ENCODE data around the gene STON2.

Gene STON2

GRCh38 chr14:81401420-81402122, 1.4 kb upstream of the STON2 start:
- Histone ChIP-seq H3K9me3 (ENCODE audit: insufficient read depth, low read length) (peaks cover 7% of the 10 kb centered on the region; the same call in 1 of the 2 replicates), H3K9ac (ENCODE audit: insufficient read length, low read depth) (no peak overlapping the region), H3K4me1 (ENCODE audit: insufficient read depth, insufficient read length) (peaks cover 4% of the 10 kb centered on the region), H3K4me3 (ENCODE audit: insufficient read length, low read depth) (no peak overlapping the region), H3K36me3 (ENCODE audit: insufficient read depth, insufficient read length, low read length) (peaks cover 5% of the 10 kb centered on the region), H3K27me3 (ENCODE audit: insufficient read depth, insufficient read length) (no peaks in the 10 kb centered on the region)
- TF ChIP-seq SUZ12 (IDR thresholded peaks at IDR 0.05; ENCODE audit: extremely low read depth, insufficient read depth, insufficient read length) (no peak), YY1 (IDR thresholded peaks at IDR 0.05; ENCODE audit: insufficient read depth, insufficient read length) (no peak), ZNF274 (IDR thresholded peaks at IDR 0.05; ENCODE audit: low read depth, low read length) (no peak)
- DNase-seq (ENCODE audit: low read depth, low spot score), result no peak

GRCh38 chr14:81400852-81401251, 728 bp upstream of the STON2 start:
- H3K27me3 ChIP-seq (ENCODE audit: insufficient read depth, insufficient read length), result no peaks in the 10 kb centered on the region
- peaks cover 10% of the 10 kb centered on the region; the same call in 1 of the 2 replicates for H3K9me3 ChIP-seq (ENCODE audit: insufficient read depth, low read length)
- H3K4me3 ChIP-seq (ENCODE audit: insufficient read length, low read depth), result no peak overlapping the region
- H3K9ac ChIP-seq (ENCODE audit: insufficient read length, low read depth), result no peak overlapping the region
- peaks cover 7% of the 10 kb centered on the region for H3K36me3 ChIP-seq (ENCODE audit: insufficient read depth, insufficient read length, low read length)
- TF ChIP-seq ZNF274 (IDR thresholded peaks at IDR 0.05; ENCODE audit: low read depth, low read length), result no peak
- no peak for TF ChIP-seq YY1 (IDR thresholded peaks at IDR 0.05; ENCODE audit: insufficient read depth, insufficient read length)
- TF ChIP-seq SUZ12 (IDR thresholded peaks at IDR 0.05; ENCODE audit: extremely low read depth, insufficient read depth, insufficient read length), result no peak
- no peak for DNase-seq (ENCODE audit: low read depth, low spot score)
- peaks cover 4% of the 10 kb centered on the region for H3K4me1 ChIP-seq (ENCODE audit: insufficient read depth, insufficient read length)

GRCh38 chr14:81398196-81398891, 1.8 kb downstream of the STON2 start:
- Histone ChIP-seq H3K9ac (ENCODE audit: insufficient read length, low read depth) (no peak overlapping the region), H3K36me3 (ENCODE audit: insufficient read depth, insufficient read length, low read length) (peaks cover 14% of the 10 kb centered on the region)
- TF ChIP-seq ZNF274 (IDR thresholded peaks at IDR 0.05; ENCODE audit: low read depth, low read length) (no peak), SUZ12 (IDR thresholded peaks at IDR 0.05; ENCODE audit: extremely low read depth, insufficient read depth, insufficient read length) (no peak), YY1 (IDR thresholded peaks at IDR 0.05; ENCODE audit: insufficient read depth, insufficient read length) (no peak)

GRCh38 chr14:81396113-81396512, 4.0 kb downstream of the STON2 start:
- peaks cover 23% of the 10 kb centered on the region; the same call in 1 of the 2 replicates for H3K9me3 ChIP-seq (ENCODE audit: insufficient read depth, low read length)
- H3K36me3 ChIP-seq (ENCODE audit: insufficient read depth, insufficient read length, low read length), result peaks cover 16% of the 10 kb centered on the region
- TF ChIP-seq YY1 (IDR thresholded peaks at IDR 0.05; ENCODE audit: insufficient read depth, insufficient read length) (no peak), SUZ12 (IDR thresholded peaks at IDR 0.05; ENCODE audit: extremely low read depth, insufficient read depth, insufficient read length) (no peak), ZNF274 (IDR thresholded peaks at IDR 0.05; ENCODE audit: low read depth, low read length) (no peak)
- H3K4me1 ChIP-seq (ENCODE audit: insufficient read depth, insufficient read length), result no peaks in the 10 kb centered on the region
- DNase-seq (ENCODE audit: low read depth, low spot score), result no peak
- H3K9ac ChIP-seq (ENCODE audit: insufficient read length, low read depth), result no peak overlapping the region
- H3K27me3 ChIP-seq (ENCODE audit: insufficient read depth, insufficient read length), result no peaks in the 10 kb centered on the region
- H3K4me3 ChIP-seq (ENCODE audit: insufficient read length, low read depth), result no peak overlapping the region

More at GRCh38 chr14:81398196-81398891, 1.8 kb downstream of the STON2 start:
- no peak for DNase-seq (ENCODE audit: low read depth, low spot score)
- H3K27me3 ChIP-seq (ENCODE audit: insufficient read depth, insufficient read length), result no peaks in the 10 kb centered on the region
- H3K4me1 ChIP-seq (ENCODE audit: insufficient read depth, insufficient read length), result peaks cover 4% of the 10 kb centered on the region
- H3K9me3 ChIP-seq (ENCODE audit: insufficient read depth, low read length), result peaks cover 26% of the 10 kb centered on the region; the same call in 1 of the 2 replicates
- no peak overlapping the region for H3K4me3 ChIP-seq (ENCODE audit: insufficient read length, low read depth)

GRCh38 chr14:81394739-81395138, 5.4 kb downstream of the STON2 start:
- Histone ChIP-seq H3K36me3 (ENCODE audit: insufficient read depth, insufficient read length, low read length) (peaks cover 16% of the 10 kb centered on the region), H3K27me3 (ENCODE audit: insufficient read depth, insufficient read length) (no peaks in the 10 kb centered on the region), H3K9me3 (ENCODE audit: insufficient read depth, low read length) (peaks cover 19% of the 10 kb centered on the region; the same call in 1 of the 2 replicates), H3K9ac (ENCODE audit: insufficient read length, low read depth) (no peak overlapping the region), H3K4me1 (ENCODE audit: insufficient read depth, insufficient read length) (no peaks in the 10 kb centered on the region), H3K4me3 (ENCODE audit: insufficient read length, low read depth) (no peak overlapping the region)
- TF ChIP-seq YY1 (IDR thresholded peaks at IDR 0.05; ENCODE audit: insufficient read depth, insufficient read length) (no peak), ZNF274 (IDR thresholded peaks at IDR 0.05; ENCODE audit: low read depth, low read length) (no peak), SUZ12 (IDR thresholded peaks at IDR 0.05; ENCODE audit: extremely low read depth, insufficient read depth, insufficient read length) (no peak)
- no peak for DNase-seq (ENCODE audit: low read depth, low spot score)

GRCh38 chr14:81392976-81393643, 7.0 kb downstream of the STON2 start:
- H3K27me3 ChIP-seq (ENCODE audit: insufficient read depth, insufficient read length), result no peaks in the 10 kb centered on the region
- H3K4me1 ChIP-seq (ENCODE audit: insufficient read depth, insufficient read length), result no peaks in the 10 kb centered on the region
- no peak for DNase-seq (ENCODE audit: low read depth, low spot score)
- no peak overlapping the region for H3K9ac ChIP-seq (ENCODE audit: insufficient read length, low read depth)
- H3K9me3 ChIP-seq (ENCODE audit: insufficient read depth, low read length), result peaks cover 19% of the 10 kb centered on the region; the same call in 1 of the 2 replicates
- peaks cover 14% of the 10 kb centered on the region for H3K36me3 ChIP-seq (ENCODE audit: insufficient read depth, insufficient read length, low read length)
- TF ChIP-seq YY1 (IDR thresholded peaks at IDR 0.05; ENCODE audit: insufficient read depth, insufficient read length) (no peak), SUZ12 (IDR thresholded peaks at IDR 0.05; ENCODE audit: extremely low read depth, insufficient read depth, insufficient read length) (no peak), ZNF274 (IDR thresholded peaks at IDR 0.05; ENCODE audit: low read depth, low read length) (no peak)
- H3K4me3 ChIP-seq (ENCODE audit: insufficient read length, low read depth), result no peak overlapping the region

All from NT2/D1 (cell line).